ENCODE results near the gene GABPB2.

The GABPB2 gene

GRCh38 chr1:151037032-151037431, 33.5 kb upstream of the GABPB2 start:
- no peak overlapping the region for H3K4me3 ChIP-seq (ENCODE audit: low read depth, low read length)
- no peak for TF ChIP-seq CTCF (IDR thresholded peaks at IDR 0.05; ENCODE audit: low read depth, low read length, missing control alignments)
- no peak for DNase-seq (ENCODE audit: low read depth)

GRCh38 chr1:151039521-151039920, 31.0 kb upstream of the GABPB2 start:
- H3K4me3 ChIP-seq (ENCODE audit: low read depth, low read length): no peak overlapping the region
- DNase-seq (ENCODE audit: low read depth): no peak
- TF ChIP-seq CTCF (IDR thresholded peaks at IDR 0.05; ENCODE audit: low read depth, low read length, missing control alignments): no peak

GRCh38 chr1:151043163-151043562, 27.4 kb upstream of the GABPB2 start:
- TF ChIP-seq CTCF (IDR thresholded peaks at IDR 0.05; ENCODE audit: low read depth, low read length, missing control alignments): no peak
- H3K4me3 ChIP-seq (ENCODE audit: low read depth, low read length): no peak overlapping the region
- DNase-seq (ENCODE audit: low read depth): no peak

- DNase-seq (ENCODE audit: low read depth): no peak
- peak within 1 kb of the TSS; percentile 74 for H3K4me3 ChIP-seq (ENCODE audit: low read depth, low read length)
- TF ChIP-seq CTCF (IDR thresholded peaks at IDR 0.05; ENCODE audit: low read depth, low read length, missing control alignments): no peak
Measured at GRCh38 chr1:151047591-151047924, 23.0 kb upstream of the GABPB2 start, which contains the start of gene C1orf56. TSS of gene C1orf56 (plus strand) at chr1:151047751. CDS start at chr1:151047848, 97 bp downstream.

- peak; percentile 65 for TF ChIP-seq CTCF (IDR thresholded peaks at IDR 0.05; ENCODE audit: low read depth, low read length, missing control alignments)
- peak overlapping the region; percentile 74 for H3K4me3 ChIP-seq (ENCODE audit: low read depth, low read length)
- DNase-seq (ENCODE audit: low read depth): peak; percentile 38
Measured at GRCh38 chr1:151047925-151048644, 22.5 kb upstream of the GABPB2 start.

- peak overlapping the region; percentile 74 for H3K4me3 ChIP-seq (ENCODE audit: low read depth, low read length)
- TF ChIP-seq CTCF (IDR thresholded peaks at IDR 0.05; ENCODE audit: low read depth, low read length, missing control alignments): no peak
- DNase-seq (ENCODE audit: low read depth): no peak
Measured at GRCh38 chr1:151048645-151049032, 21.9 kb upstream of the GABPB2 start.

- no peak for DNase-seq (ENCODE audit: low read depth)
- no peak overlapping the region for H3K4me3 ChIP-seq (ENCODE audit: low read depth, low read length)
- TF ChIP-seq CTCF (IDR thresholded peaks at IDR 0.05; ENCODE audit: low read depth, low read length, missing control alignments): no peak
Measured at GRCh38 chr1:151049458-151049857, 21.1 kb upstream of the GABPB2 start.

Data from GM12864 (cell line).